ENCODE results near the gene TRIM54.

GRCh38 chr2:27255660-27256059, 26.6 kb upstream of the TRIM54 start:
- TF ChIP-seq CTCF (conservative IDR thresholded peaks at IDR 0.05) (no peak), EZH2 (IDR thresholded peaks at IDR 0.05; ENCODE audit: low read depth) (no peak)
